ENCODE results near the gene PARP12. TPM values are rescaled to one million over a fixed set of nuclear protein-coding genes. Genes with fewer than 3 reads are reported as not detected.
"Not testable (repeated sequence)": the region's sequence is repeated elsewhere in the genome, so short reads cannot be mapped to it uniquely, and the experiment has no call there.

Gene PARP12
- 164 and 172 TPM in 2 replicates for total RNA-seq

GRCh38 chr7:140062528-140063299, at the start of gene PARP12:
Gene PARP12, minus strand, starts transcription at chr7:140062951. Its CDS starts 104 bp downstream, at chr7:140062847.
- intact Hi-C loops (cut with micrococcal nuclease) = loop anchor here (1.0 to 10.0 kb wide), 17 partner anchors 23 to 1492 kb away; partner anchors contain the start of genes AGK, BRAF, FMC1 and HIPK2

- intact Hi-C loops (cut with micrococcal nuclease) = not testable (repeated sequence)
Observed at GRCh38 chr7:140108777-140109176, 46.0 kb upstream of the PARP12 start.

GRCh38 chr7:140096459-140096858, 33.7 kb upstream of the PARP12 start:
- intact Hi-C loops (cut with micrococcal nuclease) = no loop called here

GRCh38 chr7:140093375-140093774, 30.6 kb upstream of the PARP12 start:
- intact Hi-C loops (cut with micrococcal nuclease) = no loop called here

GRCh38 chr7:140085447-140085846, 22.7 kb upstream of the PARP12 start:
- intact Hi-C loops (cut with micrococcal nuclease) = loop anchor here (1.0 kb wide), 2 partner anchors 23 to 90 kb away; partner anchors contain the start of gene PARP12

- intact Hi-C loops (cut with micrococcal nuclease) = loop anchor here (1.0 kb wide), 2 partner anchors 23 to 90 kb away; partner anchors contain the start of gene PARP12
Observed at GRCh38 chr7:140084972-140085371, 22.2 kb upstream of the PARP12 start.

GRCh38 chr7:140084142-140084655, 21.4 kb upstream of the PARP12 start:
- intact Hi-C loops (cut with micrococcal nuclease) = no loop called here

- intact Hi-C loops (cut with micrococcal nuclease) = no loop called here
Observed at GRCh38 chr7:140082770-140083169, 20.0 kb upstream of the PARP12 start.

GRCh38 chr7:140081774-140082425, 19.1 kb upstream of the PARP12 start:
- intact Hi-C loops (cut with micrococcal nuclease) = no loop called here

GRCh38 chr7:140080919-140081318, 18.2 kb upstream of the PARP12 start:
- intact Hi-C loops (cut with micrococcal nuclease) = no loop called here

GRCh38 chr7:140079121-140079536, 16.4 kb upstream of the PARP12 start:
- intact Hi-C loops (cut with micrococcal nuclease) = no loop called here

GRCh38 chr7:140078392-140078791, 15.6 kb upstream of the PARP12 start:
- intact Hi-C loops (cut with micrococcal nuclease) = no loop called here

- intact Hi-C loops (cut with micrococcal nuclease) = no loop called here
Observed at GRCh38 chr7:140074780-140075179, 12.0 kb upstream of the PARP12 start.

GRCh38 chr7:140070546-140070945, 7.8 kb upstream of the PARP12 start:
- intact Hi-C loops (cut with micrococcal nuclease) = no loop called here

GRCh38 chr7:140069298-140069949, 6.7 kb upstream of the PARP12 start:
- intact Hi-C loops (cut with micrococcal nuclease) = loop anchor here (10.0 kb wide), 1 partner anchor 1485 kb away; the partner anchor contains the start of gene AGK

- intact Hi-C loops (cut with micrococcal nuclease) = loop anchor here (10.0 kb wide), 1 partner anchor 1487 kb away; the partner anchor contains the start of gene AGK
Observed at GRCh38 chr7:140068033-140068432, 5.3 kb upstream of the PARP12 start.

GRCh38 chr7:140067052-140067451, 4.3 kb upstream of the PARP12 start:
- intact Hi-C loops (cut with micrococcal nuclease) = loop anchor here (10.0 kb wide), 1 partner anchor 1488 kb away; the partner anchor contains the start of gene AGK

GRCh38 chr7:140062118-140062527, 628 bp downstream of the PARP12 start:
- intact Hi-C loops (cut with micrococcal nuclease) = loop anchor here (1.0 to 10.0 kb wide), 16 partner anchors 23 to 1493 kb away; partner anchors contain the start of genes AGK, BRAF, FMC1 and HIPK2

- intact Hi-C loops (cut with micrococcal nuclease) = loop anchor here (5.0 to 10.0 kb wide), 7 partner anchors 191 to 1493 kb away; partner anchors contain the start of genes AGK, BRAF and HIPK2
Observed at GRCh38 chr7:140061607-140061930, 1.2 kb downstream of the PARP12 start.

- intact Hi-C loops (cut with micrococcal nuclease) = loop anchor here (5.0 to 10.0 kb wide), 7 partner anchors 191 to 1494 kb away; partner anchors contain the start of genes AGK, BRAF and HIPK2
Observed at GRCh38 chr7:140060788-140061606, 1.8 kb downstream of the PARP12 start.

All from T-helper 1 cell treated with Interleukin-12 subunit alpha and Interleukin-12 subunit beta and Interleukin-4 antibody, amounts not matched to agents 30 ng/mL and 1 ng/mL, for 36 hours (primary cell).